GM18517 (cell line): ENCODE measurements around the gene NPBWR2.
"Not testable (repeated sequence)": the region's sequence is repeated elsewhere in the genome, so short reads cannot be mapped to it uniquely, and the experiment has no call there.

Experiments used
- ATAC-seq: cut with Tn5 transposase; IDR thresholded peaks from one replicate; pipeline ENCODE4 v1.9.1; 2021; ENCODE audit warnings: mild to moderate bottlenecking, moderate library complexity; ENCODE audit not compliant: unreplicated experiment

Gene NPBWR2

DNA sequence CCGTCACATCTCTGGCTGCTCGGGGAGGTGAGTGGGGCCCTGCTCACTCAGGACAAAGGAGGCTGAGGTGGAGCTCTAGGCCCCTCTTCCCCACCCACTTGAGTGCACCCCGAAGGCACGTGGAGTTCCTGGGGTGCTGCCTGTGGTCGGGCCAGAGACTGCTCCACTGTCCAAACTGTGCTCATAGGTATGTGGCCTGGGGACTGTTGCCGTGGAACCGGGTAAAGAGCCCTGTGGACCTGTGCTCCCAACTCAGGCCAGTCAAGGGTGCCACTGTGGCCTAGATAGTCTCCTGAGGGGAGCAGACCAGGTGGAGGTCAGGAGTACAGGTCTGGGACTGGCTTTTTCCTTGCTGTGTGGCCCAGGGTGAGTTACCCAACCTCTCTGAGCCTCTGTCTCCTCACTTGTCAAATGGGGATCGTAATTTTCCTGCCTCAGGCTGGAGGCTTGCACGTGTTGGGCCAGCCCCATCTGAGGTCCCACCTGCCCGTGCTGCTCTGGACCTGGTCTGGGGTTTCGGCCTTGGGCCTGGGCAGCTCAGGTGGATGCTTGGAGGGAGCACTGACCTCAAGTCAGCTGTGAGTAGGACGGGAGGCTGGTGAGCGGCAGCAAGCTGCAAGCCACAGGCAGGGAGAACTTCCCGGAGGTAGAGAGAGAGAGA lies 12.4 kb upstream of the NPBWR2 start:
- no peak for ATAC-seq

GRCh38 chr20:64119301-64119680 lies 11.9 kb upstream of the NPBWR2 start:
- no peak for ATAC-seq

GRCh38 chr20:64117432-64117777 lies 10.0 kb upstream of the NPBWR2 start:
- not testable (repeated sequence) for ATAC-seq

GRCh38 chr20:64116541-64117431 lies 9.4 kb upstream of the NPBWR2 start:
- no peak for ATAC-seq

DNA sequence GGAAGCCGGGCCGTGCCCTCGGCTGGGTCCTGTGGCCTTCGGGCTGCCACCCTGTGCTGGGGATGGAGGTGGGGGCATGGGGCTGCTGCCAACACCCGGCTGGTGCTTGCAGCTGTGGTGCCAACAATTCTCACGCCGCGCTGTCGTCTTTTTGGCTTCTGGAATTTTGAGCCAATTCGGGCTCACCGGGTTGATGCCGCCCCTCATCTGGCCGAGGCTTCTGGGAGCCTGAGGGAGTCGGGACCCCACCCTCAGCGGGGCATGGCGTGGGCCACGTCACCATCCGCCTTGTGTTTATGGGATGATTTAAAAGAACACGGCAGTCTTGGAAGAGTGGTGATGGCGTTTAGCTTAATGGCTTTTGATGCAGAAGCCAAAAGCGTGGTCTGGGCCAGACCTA lies 8.7 kb upstream of the NPBWR2 start:
- ATAC-seq, result no peak

DNA sequence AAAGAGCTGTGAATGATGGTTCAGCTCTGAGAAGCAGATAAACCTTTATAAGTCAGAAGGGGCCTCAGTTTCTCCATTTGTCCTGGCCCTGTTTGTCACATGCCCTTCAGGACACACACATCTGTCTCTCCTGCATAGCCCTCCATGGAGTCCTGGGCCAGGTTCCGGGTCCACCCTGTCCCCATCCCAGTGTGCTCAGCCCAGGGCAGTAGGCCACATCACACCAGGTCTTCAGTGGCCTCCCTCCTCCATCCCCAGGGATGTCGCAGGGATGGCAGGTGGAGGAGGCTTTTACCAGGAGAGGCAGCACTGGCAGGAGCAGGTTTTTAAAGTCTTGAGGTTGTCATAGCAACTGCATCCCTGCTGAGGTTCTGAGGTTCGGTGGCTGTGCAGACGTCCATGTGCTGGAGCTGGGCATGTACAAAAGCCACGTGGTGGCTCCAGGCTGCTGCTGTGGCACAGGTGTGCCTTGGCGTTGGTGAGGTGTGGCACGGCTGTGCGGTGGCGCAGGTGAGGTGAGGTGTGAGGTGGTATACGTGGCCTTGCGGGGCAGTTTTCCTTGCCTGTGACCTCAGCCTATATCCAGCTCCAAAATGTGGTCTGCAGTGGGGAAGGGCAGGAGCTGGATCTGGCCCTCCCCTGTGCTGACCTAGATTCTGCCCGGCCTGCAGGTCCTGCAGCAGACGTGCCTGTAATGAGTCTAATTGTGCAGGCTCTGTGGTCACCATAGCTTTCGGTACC lies 8.0 kb upstream of the NPBWR2 start:
- no peak for ATAC-seq

GRCh38 chr20:64114356-64114971 lies 7.1 kb upstream of the NPBWR2 start:
- ATAC-seq, result no peak

- no peak for ATAC-seq
These were observed 6.5 kb upstream of the NPBWR2 start for GRCh38 chr20:64113796-64114355.

- no peak for ATAC-seq
These were observed 6.0 kb upstream of the NPBWR2 start for GRCh38 chr20:64113444-64113775.

DNA sequence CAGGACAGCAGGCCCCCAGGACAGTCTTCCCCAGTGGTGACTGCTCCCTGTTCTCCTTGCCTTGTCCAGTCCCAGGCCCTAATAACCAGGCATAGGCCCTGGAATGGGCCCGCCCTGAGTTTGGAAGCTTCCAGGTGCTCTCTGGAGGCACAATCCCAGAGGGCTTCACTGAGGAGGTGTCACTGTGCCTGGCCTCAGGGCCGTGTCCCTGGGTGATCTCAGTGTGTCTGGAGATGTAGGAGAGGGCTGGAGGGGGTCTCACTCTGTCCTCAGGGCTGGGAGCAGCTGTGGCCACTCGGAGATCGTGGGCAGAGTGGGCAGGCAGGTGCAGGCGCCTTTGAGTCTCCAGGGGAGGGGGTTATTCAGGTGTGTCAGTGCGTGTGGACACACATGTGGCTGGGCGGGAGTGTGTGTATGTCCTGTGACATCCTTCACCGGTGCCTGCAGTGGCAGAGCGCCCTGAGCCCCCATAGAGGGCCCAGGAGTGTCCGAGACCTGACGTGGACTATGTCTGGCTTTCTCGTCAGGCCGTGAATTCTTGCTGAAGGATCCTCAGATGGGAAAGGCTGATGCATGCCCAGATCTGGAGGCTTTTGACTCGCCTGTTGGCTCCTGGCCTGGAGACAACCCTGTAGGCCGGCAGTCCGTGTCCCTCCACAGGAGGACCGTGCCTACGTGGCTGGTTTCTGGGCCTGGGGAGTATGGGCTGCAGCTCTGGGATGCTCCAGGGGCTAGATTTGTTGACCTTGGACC lies 5.5 kb upstream of the NPBWR2 start:
- no peak for ATAC-seq

DNA sequence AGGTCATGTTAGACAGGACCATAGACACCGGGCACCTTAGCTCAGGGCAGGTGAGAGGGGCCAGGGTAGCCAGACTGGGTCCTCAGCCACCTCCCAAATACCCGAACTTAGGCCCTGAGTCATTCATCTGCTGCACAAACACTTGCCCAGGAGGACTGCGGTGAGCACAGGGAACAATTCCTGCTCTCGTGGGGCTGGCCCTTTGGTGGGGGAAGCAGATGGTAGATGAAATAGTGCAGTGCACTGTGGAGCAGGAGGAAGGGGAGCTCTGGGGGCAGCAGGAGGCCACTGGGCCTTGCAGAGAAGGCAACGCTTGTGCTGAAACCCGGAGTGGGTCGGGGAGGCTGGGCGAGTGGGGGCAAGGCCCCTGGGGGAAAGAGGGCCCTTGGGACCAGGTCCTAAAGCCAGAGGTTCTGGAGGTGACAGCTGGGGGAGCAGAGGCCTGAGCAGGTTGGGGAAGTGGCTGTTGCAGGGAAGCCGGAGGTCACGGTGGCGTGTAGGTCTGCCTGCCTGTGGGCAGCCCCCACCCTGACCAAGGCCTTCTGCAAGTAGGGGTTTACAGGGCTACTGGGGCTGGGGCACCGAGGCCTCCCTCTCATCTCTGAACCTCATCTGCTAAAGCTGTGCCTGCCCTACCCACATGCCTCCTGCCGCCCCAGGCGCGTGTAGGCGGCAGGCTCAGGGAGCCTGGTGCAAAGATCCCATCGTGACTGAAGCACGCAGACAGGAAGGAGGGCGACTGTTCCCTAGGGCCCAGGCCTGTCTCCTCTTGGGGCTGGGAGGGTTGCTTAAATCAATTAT lies 4.7 kb upstream of the NPBWR2 start:
- no peak for ATAC-seq

DNA sequence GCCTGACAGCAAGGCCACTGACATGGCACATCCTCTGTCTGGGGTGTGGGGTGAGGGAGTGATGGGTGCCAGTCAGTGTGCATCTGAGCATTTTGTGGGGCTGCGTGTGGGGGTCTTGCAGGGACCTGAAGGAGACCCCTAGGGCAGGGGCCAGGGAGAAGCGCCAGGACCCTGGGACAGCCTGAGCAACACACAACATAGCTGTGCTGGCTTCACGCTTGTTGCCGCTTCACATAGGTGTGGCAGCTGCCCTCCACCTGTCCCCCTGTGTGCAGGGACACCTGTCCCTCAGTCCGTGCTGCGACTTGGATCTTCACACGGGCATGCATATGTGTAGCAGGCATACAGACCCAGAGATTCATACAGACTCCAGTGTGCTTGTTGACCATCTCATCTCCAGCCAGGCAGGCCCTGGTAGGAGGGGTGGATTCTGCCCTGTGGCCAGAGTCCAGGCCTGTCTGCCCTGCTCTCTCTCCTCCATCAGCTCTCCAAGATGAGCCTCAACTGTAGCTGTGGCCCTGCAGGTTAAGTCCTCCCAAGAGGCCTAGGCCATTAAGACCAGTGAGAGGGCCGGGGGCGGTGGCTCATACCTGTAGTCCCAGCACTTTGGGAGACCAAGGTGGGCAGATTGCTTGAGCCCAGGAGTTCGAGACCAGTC lies 3.2 kb upstream of the NPBWR2 start:
- ATAC-seq, result no peak

GRCh38 chr20:64109831-64110391 lies 2.5 kb upstream of the NPBWR2 start:
- ATAC-seq, result no peak

GRCh38 chr20:64108731-64109681 lies 1.6 kb upstream of the NPBWR2 start:
- no peak for ATAC-seq

GRCh38 chr20:64107736-64108457 lies 532 bp upstream of the NPBWR2 start:
- ATAC-seq, result no peak

- ATAC-seq, result no peak
These were observed 867 bp downstream of the NPBWR2 start for GRCh38 chr20:64106435-64106961.
